ENCODE measurements around the gene SBK1. TPM values are rescaled to one million over a fixed set of nuclear protein-coding genes. Genes with fewer than 3 reads are reported as not detected.

SBK1 gene
- total and polyA plus RNA-seq, 2 of the 4 experiments (the other 2 are of a cell fraction) = under 0.01 to 0.05 TPM

Small RNA genes within 50 kb of the gene (microRNA-seq; reads per million reads assigned to microRNA genes)
- not detected for gene AC138904.2 (ENCODE audit: insufficient read depth, insufficient read length)

Small RNA genes within 50 kb of the gene (small RNA-seq; reads per million reads assigned to genes)
- 0 reads per million in 5 experiments for gene AC138904.2

Other genes with a start within 250 kb of the SBK1 start
- not detected in 2 replicates for gene GSG1L, start 228.8 kb upstream of the SBK1 start, total RNA-seq (2012; rRNA removed)
- gene GSG1L, start 228.8 kb upstream of the SBK1 start, polyA plus RNA-seq (2012; rRNA removed) = not detected in 2 replicates
- gene XPO6, start 80.6 kb upstream of the SBK1 start, total RNA-seq (2012; rRNA removed) = 103 and 108 TPM in 2 replicates
- 184 and 202 TPM in 2 replicates for gene XPO6, start 80.6 kb upstream of the SBK1 start, polyA plus RNA-seq (2012; rRNA removed)
- gene NPIPB6, start 71.0 kb downstream of the SBK1 start, total RNA-seq (2012; rRNA removed) = 0.18 and 0.56 TPM in 2 replicates
- gene NPIPB6, start 71.0 kb downstream of the SBK1 start, polyA plus RNA-seq (2012; rRNA removed) = 0.19 and 0.22 TPM in 2 replicates
- gene EIF3CL, start 111.3 kb downstream of the SBK1 start, total RNA-seq (2012; rRNA removed) = 119 and 180 TPM in 2 replicates
- 143 and 153 TPM in 2 replicates for gene EIF3CL, start 111.3 kb downstream of the SBK1 start, polyA plus RNA-seq (2012; rRNA removed)
- gene NPIPB7, start 179.8 kb downstream of the SBK1 start, total RNA-seq (2012; rRNA removed) = not detected in 2 replicates
- gene NPIPB7, start 179.8 kb downstream of the SBK1 start, polyA plus RNA-seq (2012; rRNA removed) = 0.10 TPM in 1 of 2 replicates, not detected in the other
- gene CLN3, start 199.5 kb downstream of the SBK1 start, total RNA-seq (2012; rRNA removed) = 3.3 and 3.9 TPM in 2 replicates
- gene CLN3, start 199.5 kb downstream of the SBK1 start, polyA plus RNA-seq (2012; rRNA removed) = 15.9 TPM in 2 replicates
- not detected in 2 replicates for gene APOBR, start 202.1 kb downstream of the SBK1 start, total RNA-seq (2012; rRNA removed)
- gene APOBR, start 202.1 kb downstream of the SBK1 start, polyA plus RNA-seq (2012; rRNA removed) = not detected in 2 replicates
- gene IL27, start 214.3 kb downstream of the SBK1 start, total RNA-seq (2012; rRNA removed) = not detected in 2 replicates
- gene IL27, start 214.3 kb downstream of the SBK1 start, polyA plus RNA-seq (2012; rRNA removed) = not detected in 2 replicates
- gene NUPR1, start 246.4 kb downstream of the SBK1 start, total RNA-seq (2012; rRNA removed) = 5.8 and 10.2 TPM in 2 replicates
- 27.9 and 29.8 TPM in 2 replicates for gene NUPR1, start 246.4 kb downstream of the SBK1 start, polyA plus RNA-seq (2012; rRNA removed)

Measured in IMR-90 (cell line).